CD14-positive monocyte (primary cell): ENCODE measurements around the gene EXO1. TPM values are rescaled to one million over a fixed set of nuclear protein-coding genes. Genes with fewer than 3 reads are reported as not detected.

ENCODE experiments used
- DNase-seq, 3 donors: peaks; one replicate each; pipeline ENCODE4 v3.0.0-alpha.2; 2011 to 2022
- H2AFZ ChIP-seq: 2 replicates; pipeline ENCODE4 v1.6.0; 2012; ENCODE audit warnings: mild to moderate bottlenecking, low read depth, low read length, inconsistent platforms; ENCODE audit not compliant: insufficient read depth, poor library complexity, severe bottlenecking
- H3K27ac ChIP-seq, 2 donors: 1 replicate in 1 of 2; 2 replicates in 1 of 2; pipeline ENCODE4 v1.5.1; 2012 to 2013; ENCODE audit warnings: low read length in 2 of 2, control low read depth in 1 of 2, inconsistent platforms in 1 of 2, low read depth in 1 of 2, mild to moderate bottlenecking in 1 of 2
- H3K27me3 ChIP-seq, 2 donors: one replicate each; pipeline versions ENCODE4 v1.6.0 to v1.6.1; 2011 to 2013; ENCODE audit warnings: low read length in 2 of 2; ENCODE audit not compliant: control insufficient read depth in 2 of 2, insufficient read depth in 2 of 2
- H3K36me3 ChIP-seq, 2 donors: replicated peaks in 1 of 2; 1 replicate in 1 of 2; 2 replicates in 1 of 2; pipeline versions ENCODE4 v1.5.1 to v1.6.1; 2012 to 2013; ENCODE audit warnings: low read length in 2 of 2, control low read depth in 1 of 2, inconsistent platforms in 1 of 2, mild to moderate bottlenecking in 1 of 2; ENCODE audit not compliant: insufficient read depth in 2 of 2, control insufficient read depth in 1 of 2
- H3K4me1 ChIP-seq, 2 donors: 1 replicate in 1 of 2; 2 replicates in 1 of 2; pipeline versions ENCODE4 v1.5.1 to v1.6.1; 2012 to 2013; ENCODE audit warnings: low read length in 2 of 2, control low read depth in 1 of 2, inconsistent platforms in 1 of 2, mild to moderate bottlenecking in 1 of 2, moderate library complexity in 1 of 2; ENCODE audit not compliant: insufficient read depth in 2 of 2, control insufficient read depth in 1 of 2
- H3K4me2 ChIP-seq: replicated peaks from 2 replicates; pipeline ENCODE3; 2012; ENCODE audit warnings: low read length, moderate library complexity, mild to moderate bottlenecking; ENCODE audit not compliant: poor library complexity, severe bottlenecking; ENCODE audit errors: extremely low read depth
- H3K4me3 ChIP-seq, 3 experiments: fragments of 200-600 bp in 1 of 3; sonication (generic) in 1 of 3; replicated peaks in 1 of 3; 1 replicate in 2 of 3; 2 replicates in 1 of 3; pipeline ENCODE4 v1.5.1; 2011 to 2013; ENCODE audit warnings: low read length in 3 of 3, mild to moderate bottlenecking in 3 of 3, control low read depth in 2 of 3, low read depth in 2 of 3, inconsistent platforms in 1 of 3, moderate library complexity in 1 of 3
- H3K79me2 ChIP-seq: 2 replicates; pipeline ENCODE4 v1.6.0; 2012; ENCODE audit warnings: mild to moderate bottlenecking, control low read depth, inconsistent platforms, low read length, moderate library complexity; ENCODE audit not compliant: insufficient read depth
- H3K9ac ChIP-seq: 2 replicates; pipeline ENCODE4 v1.6.0; 2017; ENCODE audit warnings: low read length, mild to moderate bottlenecking; ENCODE audit not compliant: insufficient read depth, poor library complexity, severe bottlenecking
- H3K9me3 ChIP-seq, 2 donors: replicated peaks in 1 of 2; 1 replicate in 1 of 2; 2 replicates in 1 of 2; pipeline versions ENCODE4 v1.5.1 to v1.6.1; 2012 to 2013; ENCODE audit warnings: low read length in 2 of 2, control low read depth in 1 of 2; ENCODE audit not compliant: control insufficient read depth in 1 of 2, insufficient read depth in 1 of 2
- H4K20me1 ChIP-seq: 2 replicates; pipeline ENCODE4 v1.6.0; 2012; ENCODE audit warnings: mild to moderate bottlenecking, low read length, control low read depth, moderate library complexity; ENCODE audit not compliant: insufficient read depth
- H3K27ac Mint-ChIP-seq, 7 donors: one replicate each; pipeline ENCODE4 v1.8.0; 2020; ENCODE audit warnings: mild to moderate bottlenecking in 7 of 7, mixed read lengths in 7 of 7, moderate library complexity in 6 of 7, inconsistent platforms in 2 of 7
- H3K27me3 Mint-ChIP-seq, 3 donors: one replicate each; pipeline ENCODE4 v1.8.0; 2021 to 2022; ENCODE audit warnings: low read depth in 3 of 3, mild to moderate bottlenecking in 3 of 3, mixed read lengths in 3 of 3, moderate library complexity in 3 of 3, inconsistent platforms in 1 of 3
- H3K36me3 Mint-ChIP-seq, 2 donors: one replicate each; pipeline ENCODE4 v1.8.0; 2020; ENCODE audit warnings: mixed read lengths in 2 of 2, inconsistent platforms in 1 of 2, mild to moderate bottlenecking in 1 of 2
- H3K4me1 Mint-ChIP-seq: one replicate; pipeline ENCODE4 v1.8.0; 2020; ENCODE audit warnings: mild to moderate bottlenecking, mixed read lengths
- H3K4me3 Mint-ChIP-seq, 2 donors: one replicate each; pipeline ENCODE4 v1.8.0; 2020; ENCODE audit warnings: mild to moderate bottlenecking in 2 of 2, mixed read lengths in 2 of 2, moderate library complexity in 1 of 2
- H3K9me3 Mint-ChIP-seq, 7 donors: one replicate each; pipeline ENCODE4 v1.8.0; 2020 to 2022; ENCODE audit warnings: mixed read lengths in 7 of 7, mild to moderate bottlenecking in 6 of 7, moderate library complexity in 6 of 7, inconsistent platforms in 2 of 7
- WGBS: methylation state at CpG from one replicate; pipeline ENCODE4 v1.1.5; 2013; ENCODE audit warnings: missing lambda C conversion rate; ENCODE audit not compliant: insufficient coverage; 5-methylcytosine and 5-hydroxymethylcytosine counted together
- intact Hi-C, 2 donors: fragments of 100-400 bp; cut with micrococcal nuclease; formaldehyde crosslinking; loops; one replicate each; pipeline versions ENCODE4 v1.15.0 to v1.15.1; 2023
- polyA plus RNA-seq, 3 donors: library from polyadenylated mRNA; depleted of rRNA in 1 of 3; unstranded in 2 of 3; stranded (reverse) in 1 of 3; fragments of 300-500 nt in 2 of 3; fragments of >200 nt in 1 of 3; fragmentation: Illumina TruSeq in 2 of 3; gene quantifications; 1 replicate in 2 of 3; 2 replicates in 1 of 3; pipeline ENCODE4 v1.2.3, GENCODE V29; 2012 to 2021
- TF ChIP-seq, protein P1 (sequence below): fragments of 200-600 bp; IDR thresholded peaks from one replicate; pipeline ENCODE4 v1.8.0; 2022; ENCODE audit warnings: antibody characterized with exemption, mild to moderate bottlenecking

EXO1 gene
- polyA plus RNA-seq, 3 donors: 0.16 to 0.26 TPM; not detected in 1

DNA sequence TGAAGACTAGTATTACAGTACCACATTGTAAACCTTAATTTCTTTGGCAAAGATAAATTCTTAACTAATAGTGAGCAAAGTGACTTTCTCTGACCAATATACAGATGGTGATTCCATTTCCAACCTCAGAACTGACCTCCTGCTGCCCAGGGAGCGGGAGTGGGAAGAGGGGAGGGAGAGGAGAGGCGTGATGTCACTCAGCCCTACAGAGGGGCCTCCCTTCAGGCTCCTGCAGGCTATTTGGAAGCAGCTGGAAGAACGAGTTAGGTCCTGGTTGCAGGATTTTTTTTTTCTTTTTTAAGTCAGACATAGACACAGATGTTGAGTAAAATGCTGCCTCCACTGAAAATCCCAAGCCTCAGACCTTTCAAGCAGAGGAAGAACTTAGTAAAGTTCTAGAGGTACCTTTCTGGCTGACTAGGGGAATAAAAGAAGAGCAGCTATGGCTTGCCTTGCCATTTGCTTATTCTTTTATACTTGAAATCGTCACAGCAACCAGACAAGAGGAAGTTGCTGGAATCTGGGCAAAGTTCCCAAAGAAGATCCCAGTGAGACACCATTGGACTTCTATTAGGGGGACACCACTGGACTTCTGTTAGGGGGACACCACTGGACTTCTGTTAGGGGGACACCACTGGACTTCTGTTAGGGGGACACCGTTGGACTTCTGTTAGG is 54.5 kb downstream of the EXO1 start:
- Histone ChIP-seq H3K27me3 (no peaks in the 10 kb centered on the region), H3K9me3 (no peaks in the 10 kb centered on the region), H3K79me2 (no peaks in the 10 kb centered on the region), H3K4me3 (no peak overlapping the region), H3K4me2 (no peak overlapping the region), H3K4me1 (peaks cover 14 to 15% of the 10 kb centered on the region in 2 donors), H3K27ac (no peak overlapping the region), H2AFZ (peak overlapping the region; percentile 4), H3K36me3 (no peaks in the 10 kb centered on the region), H3K9ac (no peak overlapping the region), H4K20me1 (no peaks in the 10 kb centered on the region)
- no peak for DNase-seq
- Mint-ChIP-seq H3K27me3 (no peaks in the 10 kb centered on the region), H3K9me3 (peaks cover 0 to 2% (median 0%) of the 10 kb centered on the region in 7 donors), H3K4me1 (peaks cover 10% of the 10 kb centered on the region), H3K27ac (no peak overlapping the region), H3K4me3 (no peak overlapping the region), H3K36me3 (no peaks in the 10 kb centered on the region)
- TF ChIP-seq, protein P1, sequence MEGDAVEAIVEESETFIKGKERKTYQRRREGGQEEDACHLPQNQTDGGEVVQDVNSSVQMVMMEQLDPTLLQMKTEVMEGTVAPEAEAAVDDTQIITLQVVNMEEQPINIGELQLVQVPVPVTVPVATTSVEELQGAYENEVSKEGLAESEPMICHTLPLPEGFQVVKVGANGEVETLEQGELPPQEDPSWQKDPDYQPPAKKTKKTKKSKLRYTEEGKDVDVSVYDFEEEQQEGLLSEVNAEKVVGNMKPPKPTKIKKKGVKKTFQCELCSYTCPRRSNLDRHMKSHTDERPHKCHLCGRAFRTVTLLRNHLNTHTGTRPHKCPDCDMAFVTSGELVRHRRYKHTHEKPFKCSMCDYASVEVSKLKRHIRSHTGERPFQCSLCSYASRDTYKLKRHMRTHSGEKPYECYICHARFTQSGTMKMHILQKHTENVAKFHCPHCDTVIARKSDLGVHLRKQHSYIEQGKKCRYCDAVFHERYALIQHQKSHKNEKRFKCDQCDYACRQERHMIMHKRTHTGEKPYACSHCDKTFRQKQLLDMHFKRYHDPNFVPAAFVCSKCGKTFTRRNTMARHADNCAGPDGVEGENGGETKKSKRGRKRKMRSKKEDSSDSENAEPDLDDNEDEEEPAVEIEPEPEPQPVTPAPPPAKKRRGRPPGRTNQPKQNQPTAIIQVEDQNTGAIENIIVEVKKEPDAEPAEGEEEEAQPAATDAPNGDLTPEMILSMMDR: no peak
- 25% methylated on average over 1 of the region's 5 CpGs for WGBS
- intact Hi-C loops: no loop called here

DNA sequence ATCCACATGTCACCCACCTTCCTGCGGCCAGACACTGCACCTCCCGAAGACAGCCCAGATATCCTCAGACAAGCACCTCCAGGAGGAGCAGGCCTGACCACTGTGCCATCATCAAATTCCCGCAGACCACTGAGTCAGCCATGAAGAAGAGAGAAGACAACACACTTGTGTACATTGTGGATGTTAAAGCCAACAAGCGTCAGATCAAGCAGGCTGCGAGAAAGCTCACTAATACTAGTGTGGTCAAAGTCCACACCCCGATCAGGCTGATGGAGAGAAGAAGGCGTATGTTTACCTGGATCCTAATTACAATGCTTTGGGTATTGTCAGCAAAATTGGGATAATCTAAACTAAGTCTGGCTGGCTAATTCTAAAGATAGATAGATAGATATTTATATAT is 68.2 kb downstream of the EXO1 start:
- Mint-ChIP-seq H3K4me3 (no peak overlapping the region), H3K9me3 (peaks cover 0 to 6% (median 2%) of the 10 kb centered on the region in 7 donors), H3K36me3 (no peaks in the 10 kb centered on the region), H3K27me3 (peaks cover 0 to 5% (median 0%) of the 10 kb centered on the region in 3 donors), H3K27ac (no peak overlapping the region), H3K4me1 (peaks cover 3% of the 10 kb centered on the region)
- Histone ChIP-seq H3K27me3 (no peaks in the 10 kb centered on the region), H3K27ac (no peak overlapping the region), H3K9me3 (no peaks in the 10 kb centered on the region), H3K79me2 (no peaks in the 10 kb centered on the region), H3K4me1 (no peaks in the 10 kb centered on the region), H3K36me3 (no peaks in the 10 kb centered on the region), H3K9ac (no peak overlapping the region), H4K20me1 (no peaks in the 10 kb centered on the region), H3K4me2 (no peak overlapping the region), H2AFZ (no peak overlapping the region), H3K4me3 (no peak overlapping the region)
- 80% methylated on average over 1 of the region's 7 CpGs for WGBS
- TF ChIP-seq, protein P1: no peak
- intact Hi-C loops: no loop called here
- no peak for DNase-seq
